Fibroblast of lung (primary cell): ENCODE data around the gene CTBP1. TPM values are rescaled to one million over a fixed set of nuclear protein-coding genes. Genes with fewer than 3 reads are reported as not detected.

Experiments
- DNase-seq, 2 donors: peaks; one replicate each; pipeline versions ENCODE4 v3.0.0 to v3.0.0-alpha.2; 2010; ENCODE audit warnings: low read depth in 2 of 2
- H2AFZ ChIP-seq: 2 replicates; pipeline ENCODE4 v1.5.1; 2012; ENCODE audit warnings: low read length, control low read depth, inconsistent platforms
- H3K27ac ChIP-seq: 2 replicates; pipeline ENCODE4 v1.5.1; 2011; ENCODE audit warnings: low read length, control low read depth; ENCODE audit not compliant: insufficient read depth
- H3K27me3 ChIP-seq: 2 replicates; pipeline ENCODE4 v1.5.1; 2011; ENCODE audit warnings: mild to moderate bottlenecking, low read length; ENCODE audit not compliant: control insufficient read depth, insufficient read depth
- H3K36me3 ChIP-seq: 2 replicates; pipeline ENCODE4 v1.5.1; 2011; ENCODE audit warnings: low read length; ENCODE audit not compliant: control insufficient read depth, insufficient read depth
- H3K4me1 ChIP-seq: 2 replicates; pipeline ENCODE4 v1.5.1; 2011; ENCODE audit warnings: low read length; ENCODE audit not compliant: control insufficient read depth, insufficient read depth; ENCODE audit errors: extremely low read depth
- H3K4me2 ChIP-seq: 2 replicates; pipeline ENCODE4 v1.5.1; 2011; ENCODE audit warnings: low read length, control low read depth; ENCODE audit not compliant: insufficient read depth; ENCODE audit errors: extremely low read depth
- H3K4me3 ChIP-seq, 4 experiments: fragments of 200-600 bp in 1 of 4; sonication (generic) in 1 of 4; replicated peaks in 1 of 4; 2 replicates each; pipeline ENCODE4 v1.5.1; 2011 to 2016; ENCODE audit warnings: low read length in 4 of 4, low read depth in 3 of 4, mild to moderate bottlenecking in 3 of 4, control low read depth in 2 of 4, inconsistent platforms in 1 of 4, mixed read lengths in 1 of 4; ENCODE audit not compliant: insufficient read depth in 1 of 4; ENCODE audit errors: control extremely low read depth in 1 of 4
- H3K79me2 ChIP-seq: 2 replicates; pipeline ENCODE4 v1.5.1; 2012; ENCODE audit warnings: mild to moderate bottlenecking, low read length, inconsistent platforms; ENCODE audit not compliant: control insufficient read depth, insufficient read depth
- H3K9ac ChIP-seq: 2 replicates; pipeline ENCODE4 v1.5.1; 2011; ENCODE audit warnings: mild to moderate bottlenecking, low read length, control low read depth; ENCODE audit not compliant: insufficient read depth
- H3K9me3 ChIP-seq: 2 replicates; pipeline ENCODE4 v1.5.1; 2012; ENCODE audit warnings: low read depth, low read length; ENCODE audit not compliant: control insufficient read depth, insufficient read depth
- H4K20me1 ChIP-seq: 2 replicates; pipeline ENCODE4 v1.5.1; 2011; ENCODE audit warnings: low read length; ENCODE audit not compliant: control insufficient read depth, insufficient read depth; ENCODE audit errors: extremely low read depth
- EZH2 ChIP-seq: IDR thresholded peaks from 2 replicates; pipeline ENCODE4 v1.5.1; 2012; ENCODE audit warnings: low read length, control low read depth, mild to moderate bottlenecking; ENCODE audit errors: missing control alignments
- polyA plus RNA-seq, 2 donors: library from polyadenylated mRNA; depleted of rRNA in 1 of 2; stranded (reverse) in 1 of 2; unstranded in 1 of 2; fragments of >200 nt; gene quantifications; 2 replicates each; pipeline ENCODE4 v1.2.1, GENCODE V29; 2011 to 2012; ENCODE audit warnings: missing spikeins in 1 of 2
- total RNA-seq: library from RNA; depleted of rRNA; stranded (reverse); fragments of >200 nt; gene quantifications from 2 replicates; pipeline ENCODE4 v1.2.1, GENCODE V29; 2014
- TF ChIP-seq, protein P1 (sequence below), 2 donors: IDR thresholded peaks in 1 of 2; conservative IDR thresholded peaks in 1 of 2; 1 replicate in 1 of 2; 2 replicates in 1 of 2; pipeline ENCODE4 v1.5.1; 2011 to 2012; ENCODE audit warnings: low read length in 2 of 2, control low read depth in 1 of 2, inconsistent platforms in 1 of 2, low read depth in 1 of 2, mild to moderate bottlenecking in 1 of 2

Gene CTBP1
- total and polyA plus RNA-seq, 2 donors (not counting 1 experiment from before 2014, with no cell fraction given), result 78.2 to 249 TPM

DNA sequence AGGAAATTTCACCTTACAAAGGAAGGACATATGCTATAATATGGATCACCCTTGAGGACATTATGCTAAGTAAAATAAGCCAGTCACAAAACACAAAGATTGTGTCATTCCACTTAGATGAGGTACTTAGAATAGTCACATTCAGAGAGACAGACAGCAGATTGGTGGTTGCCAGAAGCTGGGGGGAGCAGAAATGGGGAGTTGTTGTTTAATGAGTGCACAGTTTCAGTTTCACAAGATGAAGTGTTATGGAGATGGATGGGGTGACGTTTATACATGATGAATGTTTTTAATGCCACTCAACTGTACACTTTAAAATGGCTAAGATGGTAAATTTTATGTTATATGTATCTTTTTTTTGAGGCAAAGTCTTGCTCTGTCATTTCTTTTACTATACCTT lies 61.7 kb downstream of the CTBP1 start:
- DNase-seq, result peak in 1 of 2 donors; percentile 43

DNA sequence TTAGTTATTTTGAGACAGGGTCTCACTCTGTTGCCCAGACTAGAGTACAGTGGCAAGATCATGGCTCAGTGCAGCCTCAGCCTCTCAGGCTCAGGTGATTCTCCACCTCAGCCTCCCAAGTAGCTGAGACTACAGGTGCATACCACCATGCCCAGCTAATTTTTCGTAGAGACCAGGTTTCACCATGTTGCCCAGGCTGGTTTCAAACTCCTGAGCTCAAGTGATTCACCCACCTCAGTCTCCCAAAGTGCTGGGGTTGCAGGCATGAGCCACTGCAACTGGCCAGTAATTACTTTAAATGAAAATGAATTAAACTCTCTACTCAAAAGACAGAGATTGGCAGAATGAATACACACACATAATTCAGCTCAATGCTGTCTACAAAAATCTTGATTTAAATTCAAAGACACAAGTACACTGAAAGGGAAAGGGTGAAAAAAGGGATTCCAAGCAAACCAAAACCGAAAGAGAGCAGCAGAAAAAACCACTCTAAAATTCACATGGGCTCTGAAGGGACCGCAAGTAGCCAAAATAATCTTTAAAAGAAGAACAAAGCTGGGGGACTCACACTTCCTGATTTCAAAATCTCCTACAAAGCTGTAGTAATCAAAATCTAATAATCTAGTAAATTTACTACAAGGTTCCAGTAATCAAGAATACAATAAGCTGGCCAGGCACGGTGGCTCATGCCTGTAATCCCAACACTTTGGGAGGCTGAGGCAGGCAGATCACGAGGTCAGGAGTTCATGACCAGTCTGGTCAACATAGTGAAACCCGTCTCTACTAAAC lies 64.8 kb downstream of the CTBP1 start:
- Histone ChIP-seq H3K4me2 (peak overlapping the region; percentile 91), H3K27me3 (no peaks in the 10 kb centered on the region), H3K79me2 (peaks cover 2% of the 10 kb centered on the region), H3K9me3 (no peaks in the 10 kb centered on the region), H3K4me3 (peak overlapping the region; percentile 24 to 41 (median 36)), H3K4me1 (peaks cover 6% of the 10 kb centered on the region), H3K27ac (peak overlapping the region; percentile 58), H4K20me1 (no peaks in the 10 kb centered on the region), H2AFZ (no peak overlapping the region), H3K36me3 (no peaks in the 10 kb centered on the region), H3K9ac (no peak overlapping the region)
- no peak for TF ChIP-seq EZH2
- TF ChIP-seq, protein P1, sequence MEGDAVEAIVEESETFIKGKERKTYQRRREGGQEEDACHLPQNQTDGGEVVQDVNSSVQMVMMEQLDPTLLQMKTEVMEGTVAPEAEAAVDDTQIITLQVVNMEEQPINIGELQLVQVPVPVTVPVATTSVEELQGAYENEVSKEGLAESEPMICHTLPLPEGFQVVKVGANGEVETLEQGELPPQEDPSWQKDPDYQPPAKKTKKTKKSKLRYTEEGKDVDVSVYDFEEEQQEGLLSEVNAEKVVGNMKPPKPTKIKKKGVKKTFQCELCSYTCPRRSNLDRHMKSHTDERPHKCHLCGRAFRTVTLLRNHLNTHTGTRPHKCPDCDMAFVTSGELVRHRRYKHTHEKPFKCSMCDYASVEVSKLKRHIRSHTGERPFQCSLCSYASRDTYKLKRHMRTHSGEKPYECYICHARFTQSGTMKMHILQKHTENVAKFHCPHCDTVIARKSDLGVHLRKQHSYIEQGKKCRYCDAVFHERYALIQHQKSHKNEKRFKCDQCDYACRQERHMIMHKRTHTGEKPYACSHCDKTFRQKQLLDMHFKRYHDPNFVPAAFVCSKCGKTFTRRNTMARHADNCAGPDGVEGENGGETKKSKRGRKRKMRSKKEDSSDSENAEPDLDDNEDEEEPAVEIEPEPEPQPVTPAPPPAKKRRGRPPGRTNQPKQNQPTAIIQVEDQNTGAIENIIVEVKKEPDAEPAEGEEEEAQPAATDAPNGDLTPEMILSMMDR (conservative IDR thresholded peaks at IDR 0.05 in 1 of 2, IDR thresholded peaks at IDR 0.05 in 1 of 2; ENCODE audit: low read depth in 1 of 2, low read length in 2 of 2), result no peak
- DNase-seq, result peak in 1 of 2 donors; percentile 39

More for the DNA sequence above, 61.7 kb downstream of the CTBP1 start:
- no peak for TF ChIP-seq EZH2
- TF ChIP-seq, protein P1 (conservative IDR thresholded peaks at IDR 0.05 in 1 of 2, IDR thresholded peaks at IDR 0.05 in 1 of 2; ENCODE audit: low read depth in 1 of 2, low read length in 2 of 2), result no peak
- Histone ChIP-seq H3K9me3 (no peaks in the 10 kb centered on the region), H3K4me3 (no peak overlapping the region), H3K27me3 (no peaks in the 10 kb centered on the region), H3K36me3 (no peaks in the 10 kb centered on the region), H4K20me1 (no peaks in the 10 kb centered on the region), H3K4me1 (peaks cover 13% of the 10 kb centered on the region), H3K79me2 (peaks cover 5% of the 10 kb centered on the region), H3K27ac (no peak overlapping the region), H2AFZ (no peak overlapping the region), H3K9ac (no peak overlapping the region), H3K4me2 (no peak overlapping the region)

DNA sequence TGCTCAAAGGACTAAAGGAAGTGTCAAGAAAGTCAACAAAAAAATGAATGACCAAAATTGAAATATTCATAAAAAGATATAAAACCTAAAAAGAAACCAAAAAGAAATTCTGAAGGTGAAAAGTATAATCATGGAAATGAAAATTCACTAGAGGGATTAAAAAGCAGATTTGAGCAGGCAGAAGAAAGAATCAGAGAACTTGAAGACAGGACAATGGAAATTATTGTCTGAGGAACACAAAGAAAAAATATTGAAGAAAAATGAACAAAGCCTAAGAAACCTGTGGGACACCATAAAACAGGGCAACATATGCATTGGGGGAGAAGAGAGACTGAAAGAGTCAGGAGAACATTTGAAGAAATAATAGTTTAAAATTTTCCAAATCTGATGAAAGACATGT lies 66.6 kb downstream of the CTBP1 start:
- TF ChIP-seq EZH2, result no peak
- Histone ChIP-seq H3K27me3 (no peaks in the 10 kb centered on the region), H3K4me1 (peaks cover 6% of the 10 kb centered on the region), H3K9ac (no peak overlapping the region), H4K20me1 (no peaks in the 10 kb centered on the region), H3K79me2 (no peaks in the 10 kb centered on the region), H3K9me3 (no peaks in the 10 kb centered on the region), H3K4me2 (no peak overlapping the region), H2AFZ (no peak overlapping the region), H3K36me3 (no peaks in the 10 kb centered on the region), H3K4me3 (no peak overlapping the region), H3K27ac (no peak overlapping the region)
- no peak for DNase-seq
